ENCODE data around the gene MORF4L1. TPM values are rescaled to one million over a fixed set of nuclear protein-coding genes. Genes with fewer than 3 reads are reported as not detected.

Gene MORF4L1
- total RNA-seq, 2 donors from 2014 or later = 94.2 to 152 TPM

DNA sequence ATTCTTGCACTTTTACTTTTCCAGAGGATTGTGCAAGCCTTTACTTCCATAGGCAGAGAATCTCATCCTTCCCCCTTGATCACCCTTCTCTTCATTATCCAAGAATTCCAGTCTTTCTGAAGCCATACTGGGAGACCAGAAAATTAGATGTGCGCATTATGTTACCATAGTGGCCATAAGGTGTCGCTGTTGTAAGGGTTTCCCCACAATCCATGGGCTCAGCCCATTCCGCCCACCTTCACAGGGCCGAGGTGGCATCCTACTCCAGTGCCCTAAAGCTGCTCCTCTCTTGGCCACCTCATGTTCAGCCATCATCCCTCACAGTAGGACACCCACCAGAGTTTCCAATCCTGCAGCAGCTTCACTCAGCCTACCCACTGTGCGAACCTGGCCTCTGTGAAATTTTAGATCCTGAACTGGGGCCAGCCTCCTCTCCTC is 37.1 kb downstream of the MORF4L1 start:
- peaks cover 0 to 7% of the 10 kb centered on the region in 2 donors for H3K36me3 ChIP-seq (replicated peaks in 1 of 2; ENCODE audit: insufficient read depth in 1 of 2, low read depth in 2 of 2)
- ATAC-seq = peak; percentile 38
- peak in 3 of 4 donors; percentile 39 to 43 (median 43) for DNase-seq
- intact Hi-C loops (cut with DNase I) = loop anchor here (10.0 kb wide), 1 partner anchor 275 kb away; no protein-coding TSS in a partner anchor
- TF ChIP-seq, protein P1, sequence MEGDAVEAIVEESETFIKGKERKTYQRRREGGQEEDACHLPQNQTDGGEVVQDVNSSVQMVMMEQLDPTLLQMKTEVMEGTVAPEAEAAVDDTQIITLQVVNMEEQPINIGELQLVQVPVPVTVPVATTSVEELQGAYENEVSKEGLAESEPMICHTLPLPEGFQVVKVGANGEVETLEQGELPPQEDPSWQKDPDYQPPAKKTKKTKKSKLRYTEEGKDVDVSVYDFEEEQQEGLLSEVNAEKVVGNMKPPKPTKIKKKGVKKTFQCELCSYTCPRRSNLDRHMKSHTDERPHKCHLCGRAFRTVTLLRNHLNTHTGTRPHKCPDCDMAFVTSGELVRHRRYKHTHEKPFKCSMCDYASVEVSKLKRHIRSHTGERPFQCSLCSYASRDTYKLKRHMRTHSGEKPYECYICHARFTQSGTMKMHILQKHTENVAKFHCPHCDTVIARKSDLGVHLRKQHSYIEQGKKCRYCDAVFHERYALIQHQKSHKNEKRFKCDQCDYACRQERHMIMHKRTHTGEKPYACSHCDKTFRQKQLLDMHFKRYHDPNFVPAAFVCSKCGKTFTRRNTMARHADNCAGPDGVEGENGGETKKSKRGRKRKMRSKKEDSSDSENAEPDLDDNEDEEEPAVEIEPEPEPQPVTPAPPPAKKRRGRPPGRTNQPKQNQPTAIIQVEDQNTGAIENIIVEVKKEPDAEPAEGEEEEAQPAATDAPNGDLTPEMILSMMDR (IDR thresholded peaks at IDR 0.05) = peak; percentile 29 to 73 (median 51)
- TF ChIP-seq POLR2A (IDR thresholded peaks at IDR 0.05) = no peak
- peaks cover 0 to 5% (median 0%) of the 10 kb centered on the region in 3 donors for H3K9me3 ChIP-seq
- H3K4me3 ChIP-seq = no peak overlapping the region
- H3K27ac ChIP-seq = no peak overlapping the region
- H3K4me1 ChIP-seq = peaks cover 28% of the 10 kb centered on the region
- no peaks in the 10 kb centered on the region for H3K27me3 ChIP-seq
- 54 to 64% methylated on average over 5 of the region's 5 CpGs for WGBS, 2 donors

DNA sequence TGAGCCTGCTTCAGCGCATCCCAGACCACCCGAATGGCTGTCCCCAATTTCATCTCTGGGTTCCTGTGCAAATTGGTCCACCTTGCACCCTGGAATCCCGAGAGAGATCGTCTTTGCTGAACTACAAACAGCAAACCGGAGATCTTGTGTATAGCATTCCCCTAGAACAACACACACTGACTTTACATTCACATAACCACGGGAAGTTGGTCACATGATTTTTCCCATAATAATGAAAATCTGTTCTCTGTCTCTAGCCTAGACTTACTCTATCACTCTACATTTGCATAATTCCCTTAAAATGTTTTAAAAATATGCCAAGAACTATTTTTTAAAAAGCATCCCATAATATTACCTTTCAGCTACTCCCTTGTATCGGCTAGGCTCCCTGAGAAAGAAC is 37.6 kb downstream of the MORF4L1 start:
- H3K4me3 ChIP-seq = no peak overlapping the region
- intact Hi-C loops (cut with DNase I) = no loop called here
- peaks cover 28% of the 10 kb centered on the region for H3K4me1 ChIP-seq
- 84 to 86% methylated on average over 7 of the region's 7 CpGs for WGBS, 2 donors
- H3K27ac ChIP-seq = no peak overlapping the region
- H3K9me3 ChIP-seq = peaks cover 0 to 5% (median 0%) of the 10 kb centered on the region in 3 donors
- DNase-seq (no peak), ATAC-seq (no peak)
- H3K36me3 ChIP-seq (replicated peaks in 1 of 2; ENCODE audit: insufficient read depth in 1 of 2, low read depth in 2 of 2) = peaks cover 0 to 7% of the 10 kb centered on the region in 2 donors
- H3K27me3 ChIP-seq = no peaks in the 10 kb centered on the region
- TF ChIP-seq, protein P1 (IDR thresholded peaks at IDR 0.05) = no peak
- no peak for TF ChIP-seq POLR2A (IDR thresholded peaks at IDR 0.05)

DNA sequence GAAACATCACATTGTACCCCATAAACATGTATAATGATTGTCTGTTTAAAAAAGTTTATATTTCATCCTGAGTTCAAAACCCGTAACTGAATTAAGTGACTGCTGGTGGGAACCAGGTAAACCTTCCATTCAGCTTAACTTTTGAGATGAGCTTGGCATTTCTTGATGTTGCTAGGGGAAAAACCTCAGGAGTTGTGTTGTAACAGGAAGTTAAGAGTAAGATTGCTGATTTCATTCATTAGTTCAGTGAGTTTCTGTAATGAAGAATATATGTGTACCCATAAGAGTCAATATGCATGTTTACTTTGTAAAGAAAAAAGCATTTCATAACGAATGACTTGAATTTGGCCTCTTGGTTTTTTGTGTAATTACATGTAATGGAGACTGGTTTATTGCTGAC is 39.6 kb downstream of the MORF4L1 start:
- intact Hi-C loops (cut with DNase I) = no loop called here
- 61 to 65% methylated on average over 2 of the region's 2 CpGs for WGBS, 2 donors
- peaks cover 0 to 3% of the 10 kb centered on the region in 2 donors for H3K36me3 ChIP-seq (replicated peaks in 1 of 2; ENCODE audit: insufficient read depth in 1 of 2, low read depth in 2 of 2)
- TF ChIP-seq, protein P1 (IDR thresholded peaks at IDR 0.05) = no peak
- no peak for TF ChIP-seq POLR2A (IDR thresholded peaks at IDR 0.05)
- no peak for DNase-seq
- H3K4me1 ChIP-seq = peaks cover 18% of the 10 kb centered on the region
- no peaks in the 10 kb centered on the region for H3K27me3 ChIP-seq
- H3K4me3 ChIP-seq = no peak overlapping the region
- no peaks in the 10 kb centered on the region for H3K9me3 ChIP-seq
- H3K27ac ChIP-seq = no peak overlapping the region
- no peak for ATAC-seq

DNA sequence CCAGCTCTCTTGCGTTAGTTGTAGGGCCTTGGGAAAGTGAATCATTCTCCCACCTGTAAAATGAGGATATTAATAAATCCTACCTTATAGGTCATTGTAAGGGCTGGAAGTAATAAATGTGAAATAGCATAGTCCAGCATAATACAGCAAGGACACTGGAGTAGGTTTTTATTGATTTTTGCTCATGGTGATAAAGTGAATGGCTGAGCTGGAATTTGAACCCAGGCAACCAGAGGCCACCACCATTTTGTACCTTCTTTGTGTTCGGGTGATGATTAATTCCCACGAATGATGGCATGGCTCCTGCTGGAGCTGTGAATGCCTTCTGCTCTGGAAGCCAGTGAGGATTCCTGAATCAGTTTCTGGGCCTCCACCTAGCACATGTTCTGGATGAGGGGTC is 40.3 kb downstream of the MORF4L1 start:
- Histone ChIP-seq H3K4me3 (no peak overlapping the region), H3K27ac (no peak overlapping the region), H3K36me3 (replicated peaks in 1 of 2; ENCODE audit: insufficient read depth in 1 of 2, low read depth in 2 of 2) (peaks cover 0 to 1% of the 10 kb centered on the region in 2 donors), H3K9me3 (no peaks in the 10 kb centered on the region), H3K4me1 (peaks cover 18% of the 10 kb centered on the region), H3K27me3 (no peaks in the 10 kb centered on the region)
- 70 to 75% methylated on average over 3 of the region's 3 CpGs for WGBS, 2 donors
- intact Hi-C loops (cut with DNase I) = no loop called here
- ATAC-seq (no peak), DNase-seq (no peak)
- no peak for TF ChIP-seq POLR2A (IDR thresholded peaks at IDR 0.05)
- TF ChIP-seq, protein P1 (IDR thresholded peaks at IDR 0.05) = no peak

All from body of pancreas (tissue), 4 donors.